Right kidney (tissue), 1 donor: ENCODE data around the gene SHISA3.

ENCODE experiments used
- DNase-seq: peaks from one replicate; pipeline ENCODE4 v3.0.0-alpha.2; 2016

Gene SHISA3

DNA sequence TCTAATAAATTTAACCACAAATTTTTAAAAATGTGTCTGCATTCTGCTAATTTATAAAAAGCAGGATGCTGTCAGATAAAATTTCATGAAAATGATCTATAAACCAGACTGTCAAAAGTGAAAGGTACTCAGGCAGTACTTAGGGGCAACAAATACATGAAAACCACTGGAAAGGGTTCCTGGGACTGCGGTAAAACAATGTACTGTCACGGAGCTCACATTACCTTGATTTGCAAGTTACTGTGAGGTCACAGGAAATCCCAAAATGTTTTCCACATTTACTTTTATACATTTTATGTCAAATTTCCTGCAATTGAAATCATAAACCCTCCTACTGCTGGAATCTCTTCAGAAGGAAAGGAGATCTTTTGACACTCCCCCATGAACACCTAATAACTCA, 45.3 kb downstream of the SHISA3 start:
- no peak for DNase-seq

DNA sequence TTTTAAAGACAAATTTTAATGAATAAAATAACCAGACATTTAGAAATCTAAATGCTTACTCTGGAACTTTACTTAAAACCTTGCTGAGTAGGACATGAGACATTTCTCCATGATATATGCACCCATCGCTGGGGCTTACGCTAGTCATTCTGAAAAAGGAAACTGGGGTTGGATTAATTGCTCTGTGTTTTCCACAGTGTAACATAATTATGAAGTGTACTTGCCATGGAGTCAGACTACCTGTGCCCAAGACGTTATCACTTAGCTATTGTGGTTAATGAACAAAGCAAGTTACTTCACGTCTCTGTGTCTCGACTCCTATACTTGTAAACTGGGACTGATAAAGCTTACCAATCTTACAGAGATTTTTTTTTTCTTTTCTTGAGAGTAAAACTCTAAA, 47.8 kb downstream of the SHISA3 start:
- DNase-seq, result no peak

DNA sequence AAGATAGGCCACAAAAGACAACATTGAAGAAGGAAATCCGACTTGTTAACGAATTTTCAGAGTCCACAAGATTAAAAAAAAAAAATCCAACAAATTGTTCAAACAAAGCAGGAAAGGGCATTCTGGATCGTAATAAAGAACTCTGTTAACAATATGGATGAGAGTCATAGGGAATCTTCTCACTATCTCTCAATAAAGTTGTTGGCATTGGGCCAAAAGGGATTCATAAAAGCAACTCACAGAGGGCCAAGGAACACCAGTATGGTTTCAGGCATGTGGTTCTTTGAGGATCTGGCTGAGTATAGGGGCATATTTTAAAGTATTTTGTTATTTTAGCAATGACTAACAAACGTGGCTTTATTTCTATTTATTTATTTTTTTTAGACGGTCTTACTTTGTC, 49.5 kb downstream of the SHISA3 start:
- no peak for DNase-seq
